ENCODE data around the gene MARK2.

- TF ChIP-seq TAF1 (IDR thresholded peaks at IDR 0.05; ENCODE audit: borderline replicate concordance, low read depth, low read length) (no peak; the same call in 1 of the 2 replicates), EP300 (IDR thresholded peaks at IDR 0.05; ENCODE audit: borderline replicate concordance in 1 of 2, low read depth in 1 of 2, low read length in 1 of 2) (no peak; a peak in 1 of 4 replicates), NRF1 (IDR thresholded peaks at IDR 0.05; ENCODE audit: low read depth, low read length) (peak; percentile 74), FOXJ3 (CRISPR knock-in tag; IDR thresholded peaks at IDR 0.05) (no peak), ZBTB33 (IDR thresholded peaks at IDR 0.05; ENCODE audit: borderline replicate concordance, low read depth) (no peak), CTCF (IDR thresholded peaks at IDR 0.05) (no peak), FOXM1 (IDR thresholded peaks at IDR 0.05; ENCODE audit: low read depth) (no peak), RFX5 (IDR thresholded peaks at IDR 0.05; ENCODE audit: low read length) (no peak), RCOR1 (IDR thresholded peaks at IDR 0.05; ENCODE audit: low read length) (no peak), RXRA (IDR thresholded peaks at IDR 0.05; ENCODE audit: borderline replicate concordance, low read depth) (no peak), MAX (IDR thresholded peaks at IDR 0.05; ENCODE audit: low read depth) (peak; percentile 56; the same call in 1 of the 2 replicates), PBX3 (IDR thresholded peaks at IDR 0.05) (no peak), YY1 (IDR thresholded peaks at IDR 0.05; ENCODE audit: low read depth) (no peak)
Observed at GRCh38 chr11:63938479-63939396, 99.8 kb downstream of the MARK2 start, which contains the start of gene NAA40.

Measured in SK-N-SH (cell line).